Measurements from ENCODE around the gene F2RL3.

GRCh38 chr19:16883522-16883921, 5.3 kb upstream of the F2RL3 start:
- no peak for TF ChIP-seq CTCF (IDR thresholded peaks at IDR 0.05; ENCODE audit: low read depth, low read length)
- no peak for TF ChIP-seq POLR2A (IDR thresholded peaks at IDR 0.05; ENCODE audit: extremely low read depth, insufficient read length)
- TF ChIP-seq MAX (IDR thresholded peaks at IDR 0.05; ENCODE audit: low read depth, low read length) = no peak
- no peak for TF ChIP-seq MYC (IDR thresholded peaks at IDR 0.05; ENCODE audit: low read depth, low read length)
